HG03354 (cell line): ENCODE results near the gene BOLA3.
"Not testable (repeated sequence)": the region's sequence is repeated elsewhere in the genome, so short reads cannot be mapped to it uniquely, and the experiment has no call there.

Experiments
- ATAC-seq: cut with Tn5 transposase; IDR thresholded peaks from one replicate; pipeline ENCODE4 v1.9.1; 2021; ENCODE audit warnings: mild to moderate bottlenecking; ENCODE audit not compliant: unreplicated experiment, poor library complexity, severe bottlenecking

BOLA3 gene

DNA sequence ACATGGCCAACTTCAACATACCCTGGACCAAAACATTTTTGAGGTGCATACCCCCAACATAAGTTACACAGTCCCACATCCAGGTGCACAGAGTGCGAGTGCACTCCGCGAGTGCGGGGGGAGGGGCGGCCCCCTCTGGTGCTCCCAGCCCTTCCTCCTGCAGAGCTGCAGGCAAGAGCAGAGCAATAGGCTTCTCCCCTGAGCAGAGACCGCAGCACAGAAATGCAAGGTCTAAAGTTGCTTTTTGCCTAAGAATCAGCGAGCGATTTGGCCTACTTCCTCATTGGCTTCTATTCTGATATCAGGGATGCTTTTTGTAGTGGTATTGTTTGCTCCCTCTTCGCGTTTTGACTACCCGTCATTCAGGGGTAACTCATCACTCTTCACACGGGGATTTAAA lies 40.6 kb downstream of the BOLA3 start:
- ATAC-seq: no peak

DNA sequence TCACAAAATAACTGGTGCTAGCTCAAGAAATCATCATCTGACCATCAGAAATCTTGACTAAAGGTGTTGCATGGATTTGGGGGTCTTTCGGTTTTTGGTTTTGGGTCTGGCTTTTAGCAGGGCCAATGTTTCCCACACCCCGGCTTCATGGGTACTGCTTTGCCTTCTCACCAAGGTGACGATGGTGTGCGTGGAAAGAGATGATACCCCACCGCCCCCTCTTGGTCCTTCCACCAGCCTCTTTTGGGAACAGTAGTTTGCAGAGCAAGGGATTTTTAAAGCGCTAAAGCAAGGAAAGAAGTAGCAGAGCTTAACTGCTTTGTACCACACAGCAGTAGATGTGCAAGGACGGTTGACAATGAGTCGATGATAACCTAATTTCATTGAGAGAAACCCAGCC lies 42.3 kb downstream of the BOLA3 start:
- ATAC-seq: no peak

DNA sequence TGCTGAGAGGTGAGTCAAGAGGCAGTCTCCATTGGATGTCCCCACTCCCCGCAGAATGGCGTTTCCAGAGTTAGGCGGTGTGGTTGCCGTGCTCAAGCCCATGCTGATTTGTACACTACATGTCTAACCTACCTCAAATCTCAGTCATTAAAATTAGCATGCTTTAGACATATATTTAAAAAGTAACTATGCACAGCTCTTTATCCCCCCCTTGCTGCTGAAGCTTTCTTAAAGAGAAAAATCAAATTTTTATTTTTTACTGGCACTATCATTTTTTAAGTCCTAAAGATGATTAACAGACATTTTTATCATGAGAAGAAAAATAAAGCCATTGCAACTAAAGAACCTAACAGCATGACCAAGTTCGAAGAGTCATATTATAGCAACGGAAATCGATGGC lies 42.9 kb downstream of the BOLA3 start:
- no peak for ATAC-seq

DNA sequence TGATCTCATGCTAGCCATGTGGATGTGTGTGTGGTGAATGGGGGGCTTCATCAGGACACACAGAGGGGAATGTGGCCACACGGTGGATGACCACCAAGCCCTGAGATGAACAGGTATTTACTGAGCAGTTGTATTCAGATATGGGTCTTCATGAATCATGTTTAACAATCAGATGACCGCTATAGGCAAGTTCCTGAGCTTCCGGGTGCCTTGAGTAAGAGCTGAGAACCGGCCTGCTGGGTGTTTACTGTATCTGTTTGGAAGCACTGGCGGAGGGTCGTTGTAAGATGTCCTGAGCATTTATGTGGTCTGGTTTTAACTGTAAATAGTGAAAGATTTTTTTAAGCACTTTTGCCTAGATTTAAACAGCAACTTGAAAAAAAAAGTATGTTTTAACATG lies 43.9 kb downstream of the BOLA3 start:
- no peak for ATAC-seq

DNA sequence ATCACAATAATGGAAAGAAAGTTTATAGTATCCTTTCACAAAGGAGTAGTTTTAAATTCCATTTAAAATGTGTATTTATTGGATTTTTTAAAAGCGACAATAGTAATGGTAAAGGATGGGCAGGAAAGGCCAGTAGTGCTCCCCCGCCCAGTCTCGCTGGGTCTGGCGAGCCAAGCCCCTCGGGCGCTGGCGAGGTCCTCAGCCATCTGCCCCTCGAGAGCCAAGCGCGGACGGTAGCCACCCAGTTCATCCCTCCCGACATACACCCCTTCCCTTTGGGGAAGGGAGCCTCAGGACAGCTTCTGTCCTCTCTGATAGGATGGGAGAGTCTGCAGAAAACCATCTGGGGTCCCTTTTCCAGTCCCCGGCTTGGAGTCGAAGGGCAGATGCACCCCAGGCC lies 45.2 kb downstream of the BOLA3 start:
- ATAC-seq: no peak

DNA sequence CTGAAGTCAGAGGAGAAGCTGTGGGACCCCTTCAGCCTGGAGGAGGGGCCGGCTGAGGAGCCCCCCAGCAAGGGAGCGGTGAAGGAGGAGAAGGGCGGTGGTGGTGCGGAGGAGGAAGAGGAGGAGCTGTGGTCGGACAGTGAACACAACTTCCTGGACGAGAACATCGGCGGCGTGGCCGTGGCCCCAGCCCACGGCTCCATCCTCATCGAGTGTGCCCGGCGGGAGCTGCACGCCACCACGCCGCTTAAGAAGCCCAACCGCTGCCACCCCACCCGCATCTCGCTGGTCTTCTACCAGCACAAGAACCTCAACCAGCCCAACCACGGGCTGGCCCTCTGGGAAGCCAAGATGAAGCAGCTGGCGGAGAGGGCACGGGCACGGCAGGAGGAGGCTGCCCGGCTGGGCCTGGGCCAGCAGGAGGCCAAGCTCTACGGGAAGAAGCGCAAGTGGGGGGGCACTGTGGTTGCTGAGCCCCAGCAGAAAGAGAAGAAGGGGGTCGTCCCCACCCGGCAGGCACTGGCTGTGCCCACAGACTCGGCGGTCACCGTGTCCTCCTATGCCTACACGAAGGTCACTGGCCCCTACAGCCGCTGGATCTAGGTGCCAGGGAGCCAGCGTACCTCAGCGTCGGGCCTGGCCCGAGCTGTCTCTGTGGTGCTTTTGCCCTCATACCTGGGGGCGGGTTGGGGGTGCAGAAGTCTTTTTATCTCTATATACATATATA lies 46.0 kb downstream of the BOLA3 start:
- no peak for ATAC-seq

DNA sequence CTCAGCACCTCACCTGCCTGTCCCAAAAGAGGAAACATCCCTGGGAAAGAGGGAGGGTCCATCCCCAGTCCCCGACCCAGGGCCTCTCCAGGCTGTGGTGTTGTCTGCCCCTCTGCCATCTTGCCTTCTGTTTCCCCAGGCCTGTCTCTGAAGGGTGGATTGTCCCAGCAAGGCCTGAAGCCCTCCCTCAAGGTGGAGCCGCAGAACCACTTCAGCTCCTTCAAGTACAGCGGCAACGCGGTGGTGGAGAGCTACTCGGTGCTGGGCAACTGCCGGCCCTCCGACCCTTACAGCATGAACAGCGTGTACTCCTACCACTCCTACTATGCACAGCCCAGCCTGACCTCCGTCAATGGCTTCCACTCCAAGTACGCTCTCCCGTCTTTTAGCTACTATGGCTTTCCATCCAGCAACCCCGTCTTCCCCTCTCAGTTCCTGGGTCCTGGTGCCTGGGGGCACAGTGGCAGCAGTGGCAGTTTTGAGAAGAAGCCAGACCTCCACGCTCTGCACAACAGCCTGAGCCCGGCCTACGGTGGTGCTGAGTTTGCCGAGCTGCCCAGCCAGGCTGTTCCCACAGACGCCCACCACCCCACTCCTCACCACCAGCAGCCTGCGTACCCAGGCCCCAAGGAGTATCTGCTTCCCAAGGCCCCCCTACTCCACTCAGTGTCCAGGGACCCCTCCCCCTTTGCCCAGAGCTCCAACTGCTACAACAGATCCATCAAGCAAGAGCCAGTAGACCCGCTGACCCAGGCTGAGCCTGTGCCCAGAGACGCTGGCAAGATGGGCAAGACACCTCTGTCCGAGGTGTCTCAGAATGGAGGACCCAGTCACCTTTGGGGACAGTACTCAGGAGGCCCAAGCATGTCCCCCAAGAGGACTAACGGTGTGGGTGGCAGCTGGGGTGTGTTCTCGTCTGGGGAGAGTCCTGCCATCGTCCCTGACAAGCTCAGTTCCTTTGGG lies 47.2 kb downstream of the BOLA3 start:
- no peak for ATAC-seq

DNA sequence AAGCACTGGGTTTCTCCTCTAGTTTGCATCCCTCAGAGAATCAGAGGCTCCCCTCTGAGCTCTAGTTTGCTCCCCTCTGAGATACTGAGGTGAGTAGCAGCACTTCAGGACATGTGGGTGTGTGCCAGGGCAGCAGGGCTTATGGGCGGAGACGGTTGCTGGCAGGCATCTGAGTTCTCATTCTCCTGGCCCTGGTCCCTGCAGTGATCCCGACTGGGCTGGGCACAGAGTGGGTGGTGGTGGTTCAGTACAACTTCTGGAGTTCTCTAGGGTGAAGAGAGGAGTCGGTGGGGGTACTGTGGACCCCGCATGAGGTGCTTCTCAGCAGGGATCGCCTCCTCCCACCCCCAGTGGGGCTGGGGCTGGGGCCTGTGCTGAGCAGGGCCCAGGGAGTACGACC lies 47.9 kb downstream of the BOLA3 start:
- ATAC-seq: no peak

DNA sequence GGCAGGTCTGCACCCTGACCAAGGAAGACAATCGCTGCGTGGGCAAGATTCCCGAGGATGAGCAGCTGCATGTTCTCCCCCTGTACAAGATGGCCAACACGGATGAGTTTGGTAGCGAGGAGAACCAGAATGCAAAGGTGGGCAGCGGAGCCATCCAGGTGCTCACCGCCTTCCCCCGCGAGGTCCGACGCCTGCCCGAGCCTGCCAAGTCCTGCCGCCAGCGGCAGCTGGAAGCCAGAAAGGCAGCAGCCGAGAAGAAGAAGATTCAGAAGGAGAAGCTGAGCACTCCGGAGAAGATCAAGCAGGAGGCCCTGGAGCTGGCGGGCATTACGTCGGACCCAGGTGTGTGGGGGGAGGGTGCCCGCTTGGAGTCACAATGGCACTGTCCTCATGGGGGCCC lies 48.4 kb downstream of the BOLA3 start:
- ATAC-seq: no peak

DNA sequence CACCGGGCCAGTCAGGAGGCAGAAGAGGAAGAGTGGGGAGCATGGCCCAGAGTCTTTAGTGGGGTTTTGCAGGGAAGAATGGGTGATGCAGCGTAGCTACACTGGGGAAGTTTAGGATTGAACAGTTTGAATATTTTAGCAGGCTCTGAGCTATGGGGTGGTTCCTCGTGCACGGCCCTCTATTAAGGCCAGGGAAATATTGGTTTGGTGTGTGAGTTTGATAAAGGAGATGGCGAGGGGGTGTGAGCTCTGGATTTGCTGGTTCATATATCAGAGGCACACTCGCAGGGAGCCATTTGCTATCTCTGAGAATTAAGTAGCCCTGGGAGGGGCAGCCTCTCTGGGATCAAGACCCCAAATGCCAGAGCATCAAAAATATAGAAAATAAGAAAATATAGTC lies 50.1 kb downstream of the BOLA3 start:
- ATAC-seq: no peak

DNA sequence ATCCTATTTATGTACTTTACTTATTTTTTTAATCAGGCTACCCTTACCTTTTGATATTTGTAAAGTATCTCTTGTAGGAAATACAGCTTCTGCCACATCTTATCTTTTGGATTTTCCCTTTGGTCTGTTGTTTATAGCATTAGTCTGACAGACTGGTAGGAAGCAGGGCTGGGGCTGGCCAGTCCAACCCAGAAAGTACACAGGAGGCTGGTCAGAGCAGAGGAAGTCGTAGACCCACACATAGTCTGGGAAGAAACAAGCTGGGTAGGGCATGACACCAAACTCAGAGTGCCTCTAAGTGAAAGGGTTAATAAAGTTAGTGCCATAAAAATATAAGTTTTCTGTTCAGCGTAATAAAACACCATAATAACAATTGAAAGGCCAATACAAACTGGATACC lies 51.7 kb downstream of the BOLA3 start:
- ATAC-seq: no peak

DNA sequence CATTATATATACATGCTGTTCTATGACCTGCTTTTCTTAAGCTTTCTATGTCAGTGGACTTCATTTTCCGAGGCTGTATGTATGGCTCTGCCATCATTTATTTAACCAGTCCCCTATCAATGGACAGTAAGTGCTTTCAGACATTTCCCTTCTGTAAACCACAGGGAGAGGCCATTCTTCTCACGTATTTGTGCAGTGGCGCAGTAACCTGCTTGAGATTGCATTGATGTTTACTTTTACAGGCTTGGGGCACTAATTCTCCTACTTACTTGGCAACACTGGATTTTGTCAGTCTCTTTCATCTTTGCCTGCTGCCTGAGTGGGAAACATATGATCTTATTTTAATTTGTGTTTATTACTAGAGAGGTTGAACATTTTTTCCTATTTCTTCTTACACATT lies 52.1 kb downstream of the BOLA3 start:
- ATAC-seq: no peak

DNA sequence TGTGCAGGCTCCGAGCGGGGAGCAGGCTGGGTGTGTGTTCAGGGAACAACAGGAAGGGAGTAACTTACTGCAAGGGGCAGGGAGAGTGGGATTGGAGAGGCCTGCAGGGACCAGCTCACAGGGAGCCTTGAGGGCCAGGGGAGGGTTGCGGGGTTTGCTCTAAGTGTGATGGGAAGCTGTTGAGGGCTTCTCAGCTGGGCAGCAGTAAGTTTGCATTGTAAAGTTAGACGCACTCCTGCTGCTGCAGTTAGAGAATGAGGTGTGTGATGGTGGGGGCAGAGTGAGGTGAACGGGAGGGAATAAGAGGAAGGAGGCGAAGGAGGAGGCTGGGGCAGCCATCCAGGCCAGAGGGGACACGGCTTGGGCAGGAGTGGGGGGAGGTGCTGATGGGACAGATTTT lies 53.4 kb downstream of the BOLA3 start:
- no peak for ATAC-seq

DNA sequence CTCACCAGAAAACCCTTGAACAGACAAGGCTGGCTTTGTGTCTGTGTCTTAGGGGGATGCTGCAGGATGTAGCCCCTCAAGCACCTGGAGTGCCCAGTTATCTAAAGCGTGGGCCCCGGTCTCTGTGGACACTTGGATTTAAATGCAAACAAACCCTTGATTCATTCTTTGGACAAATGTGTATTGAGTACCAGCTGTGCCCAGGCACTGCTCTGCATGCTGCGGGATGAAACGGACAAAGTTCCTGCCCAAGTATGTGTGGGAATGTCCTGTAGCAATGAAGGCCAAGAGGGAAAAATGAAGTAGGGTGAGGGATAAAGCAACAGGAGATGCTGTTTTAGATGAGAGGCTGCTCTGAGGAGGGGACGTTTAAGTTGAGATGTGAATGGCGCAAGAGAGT lies 53.9 kb downstream of the BOLA3 start:
- ATAC-seq: no peak

DNA sequence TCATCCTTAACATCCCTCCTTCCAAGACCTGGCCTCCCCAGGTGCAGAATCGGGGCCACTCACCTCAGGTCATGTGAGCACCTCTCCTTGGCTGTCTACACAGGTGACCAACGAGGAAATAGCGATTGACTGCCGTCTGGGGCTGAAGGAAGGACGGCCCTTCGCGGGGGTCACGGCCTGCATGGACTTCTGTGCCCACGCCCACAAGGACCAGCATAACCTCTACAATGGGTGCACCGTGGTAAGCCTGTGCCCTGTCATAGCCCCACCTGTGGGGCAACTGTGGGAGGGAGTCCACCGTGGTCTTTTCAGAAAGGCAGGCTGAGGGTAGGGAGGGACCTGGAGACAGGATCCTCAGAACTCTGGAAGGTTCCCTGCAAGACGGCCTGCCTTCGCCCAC lies 54.3 kb downstream of the BOLA3 start:
- no peak for ATAC-seq

DNA sequence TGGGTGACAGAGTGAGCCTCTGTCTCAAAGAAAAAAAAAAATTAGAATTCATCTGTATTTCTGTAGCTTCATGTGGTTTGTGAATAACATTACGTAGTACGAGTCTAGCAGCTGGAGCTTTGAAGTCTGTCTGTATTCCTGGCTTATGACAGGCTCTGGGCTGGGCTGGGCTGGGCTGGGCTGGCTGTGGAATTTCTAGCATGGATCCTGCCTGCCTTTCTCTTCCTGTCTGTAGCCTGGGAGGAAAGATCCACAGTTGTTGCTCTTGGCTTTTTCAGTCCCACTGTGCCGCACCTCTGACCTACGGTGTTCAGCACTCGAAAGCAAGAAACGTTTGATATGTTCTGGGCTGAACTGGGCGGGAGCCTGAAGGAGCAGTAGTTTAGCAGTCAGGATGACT lies 55.4 kb downstream of the BOLA3 start:
- no peak for ATAC-seq

DNA sequence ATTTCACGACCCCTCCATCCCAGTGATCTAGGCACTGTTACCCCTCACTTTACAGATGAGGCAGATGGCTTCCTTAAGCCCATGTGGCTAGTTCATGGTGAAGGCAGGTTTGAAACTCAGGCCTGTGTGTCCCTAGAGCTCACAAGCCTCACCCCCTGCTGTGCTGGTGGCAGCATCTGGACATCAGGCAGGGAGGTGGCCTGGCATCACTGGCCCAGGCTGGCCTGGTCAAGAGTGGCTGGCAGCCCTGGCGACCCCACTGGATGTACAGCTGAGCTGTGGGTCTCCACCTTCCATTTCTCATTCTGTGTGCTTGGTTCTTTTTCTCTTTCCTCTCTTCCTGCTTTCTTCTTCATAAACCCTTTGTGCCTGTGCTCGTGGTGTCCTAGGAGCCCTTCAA lies 56.3 kb downstream of the BOLA3 start:
- ATAC-seq: no peak

DNA sequence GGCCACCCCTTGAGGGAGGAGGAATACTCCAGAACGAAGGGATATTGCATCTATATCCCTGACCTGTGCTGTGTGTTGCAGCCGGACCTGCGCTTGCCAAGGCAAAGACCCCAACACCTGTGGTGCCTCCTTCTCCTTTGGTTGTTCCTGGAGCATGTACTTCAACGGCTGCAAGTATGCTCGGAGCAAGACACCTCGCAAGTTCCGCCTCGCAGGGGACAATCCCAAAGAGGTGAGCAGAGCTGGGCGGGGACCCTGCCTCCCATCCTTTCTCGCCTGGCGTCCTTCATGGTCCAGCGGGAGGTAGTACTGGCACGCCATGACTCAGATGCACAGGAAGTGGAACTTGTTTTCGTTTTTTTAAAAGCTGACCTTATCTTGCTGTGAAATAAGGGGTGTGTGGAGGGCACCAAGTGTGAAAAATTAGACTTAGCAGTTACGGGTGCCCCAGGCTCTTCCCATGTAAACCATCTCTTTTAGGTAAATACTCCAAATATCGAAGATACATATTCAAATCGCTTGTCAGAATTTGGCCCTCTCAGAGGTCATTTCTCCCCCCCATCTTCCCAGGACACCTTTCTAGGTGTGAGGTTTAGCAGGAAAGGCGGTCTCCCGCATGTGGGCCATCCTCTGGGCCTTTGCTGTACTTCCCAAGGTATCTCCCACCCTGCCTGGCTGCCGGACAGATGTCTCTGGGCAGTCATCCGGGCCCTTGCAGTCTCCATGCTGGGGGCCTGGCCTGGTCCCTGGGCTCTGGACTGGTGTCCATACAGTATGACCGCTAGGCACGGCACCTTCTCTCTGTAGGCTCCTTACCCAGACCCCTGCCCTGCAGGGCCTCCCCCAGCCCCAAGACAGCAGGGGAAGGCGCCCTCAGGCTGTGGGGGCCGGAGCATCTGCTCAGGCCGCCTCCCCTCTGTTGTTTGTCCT lies 57.6 kb downstream of the BOLA3 start:
- ATAC-seq: no peak

DNA sequence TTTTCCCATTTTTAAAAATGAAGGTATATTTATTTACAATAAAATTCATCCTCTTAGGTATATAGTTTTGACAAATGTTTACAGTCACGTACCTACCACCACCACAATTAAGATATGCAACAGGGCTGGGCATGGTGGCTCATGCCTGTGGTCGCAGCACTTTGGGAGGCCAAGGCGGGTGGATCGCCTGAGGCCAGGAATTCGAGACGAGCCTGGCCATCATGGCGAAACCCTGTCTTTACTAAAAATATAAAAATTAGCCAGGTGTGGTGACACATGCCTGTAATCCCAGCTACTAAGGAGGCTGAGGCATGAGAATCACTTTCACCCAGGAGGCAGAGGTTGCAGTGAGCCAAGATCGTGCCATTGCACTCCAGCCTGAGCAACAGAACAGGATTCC lies 59.0 kb downstream of the BOLA3 start:
- not testable (repeated sequence) for ATAC-seq

DNA sequence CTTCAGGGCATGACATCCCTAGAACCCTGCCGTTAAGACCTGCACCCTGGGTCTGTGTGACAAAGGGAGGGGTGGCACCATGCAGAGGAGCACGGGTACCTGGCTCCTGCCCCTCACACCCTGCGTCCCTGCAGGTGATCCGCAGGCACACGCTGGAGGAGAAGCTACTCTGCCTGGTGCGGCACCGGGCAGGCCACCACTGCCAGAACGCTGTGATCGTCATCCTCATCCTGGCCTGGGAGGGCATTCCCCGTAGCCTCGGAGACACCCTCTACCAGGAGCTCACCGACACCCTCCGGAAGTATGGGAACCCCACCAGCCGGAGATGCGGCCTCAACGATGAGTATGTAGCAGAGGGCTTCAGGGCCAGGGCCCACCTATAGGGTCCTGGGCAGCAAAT lies 60.0 kb downstream of the BOLA3 start:
- no peak for ATAC-seq
